ENCODE data around the gene BCL7A. TPM values are rescaled to one million over a fixed set of nuclear protein-coding genes. Genes with fewer than 3 reads are reported as not detected.

BCL7A gene
- total and polyA plus RNA-seq, 7 donors = 3.6 to 14.3 (median 11.3) TPM

GRCh38 chr12:122042910-122043309 lies 21.2 kb downstream of the BCL7A start:
- no peaks in the 10 kb centered on the region for H3K9me3 ChIP-seq
- H3K4me1 ChIP-seq = no peaks in the 10 kb centered on the region
- H3K4me3 ChIP-seq = no peak overlapping the region
- ATAC-seq = no peak
- no peak for TF ChIP-seq CTCF (IDR thresholded peaks at IDR 0.05)
- H3K27me3 ChIP-seq (ENCODE audit: insufficient read depth in 3 of 3, low read length in 2 of 3) = no peaks in the 10 kb centered on the region
- DNase-seq = no peak
- H3K36me3 ChIP-seq (ENCODE audit: insufficient read depth in 1 of 2, low read depth in 1 of 2) = peaks cover 0 to 64% of the 10 kb centered on the region in 2 donors
- H3K27ac ChIP-seq = no peak overlapping the region
- 74 to 78% (median 76%) methylated on average over 11 of the region's 11 CpGs for WGBS, 3 donors
- intact Hi-C loops (cut with DNase I) = no loop called here

- no peak overlapping the region for H3K27ac ChIP-seq
- WGBS, 3 donors = 68 to 86% (median 77%) methylated on average over 15 of the region's 15 CpGs
- H3K4me3 ChIP-seq = no peak overlapping the region
- no peaks in the 10 kb centered on the region for H3K27me3 ChIP-seq (ENCODE audit: insufficient read depth in 3 of 3, low read length in 2 of 3)
- no peak for ATAC-seq
- H3K9me3 ChIP-seq = no peaks in the 10 kb centered on the region
- TF ChIP-seq CTCF (IDR thresholded peaks at IDR 0.05) = no peak
- intact Hi-C loops (cut with DNase I) = no loop called here
- peaks cover 0 to 62% of the 10 kb centered on the region in 2 donors for H3K36me3 ChIP-seq (ENCODE audit: insufficient read depth in 1 of 2, low read depth in 1 of 2)
- H3K4me1 ChIP-seq = no peaks in the 10 kb centered on the region
- DNase-seq = no peak
Measured at GRCh38 chr12:122043476-122043875, 21.8 kb downstream of the BCL7A start.

- TF ChIP-seq CTCF (IDR thresholded peaks at IDR 0.05) = no peak
- intact Hi-C loops (cut with DNase I) = no loop called here
- WGBS, 3 donors = 97 to 98% (median 98%) methylated on average over 7 of the region's 7 CpGs
- no peak for DNase-seq
- Histone ChIP-seq H3K4me3 (no peak overlapping the region), H3K27ac (no peak overlapping the region), H3K27me3 (ENCODE audit: insufficient read depth in 3 of 3, low read length in 2 of 3) (no peaks in the 10 kb centered on the region), H3K9me3 (no peaks in the 10 kb centered on the region), H3K4me1 (no peaks in the 10 kb centered on the region), H3K36me3 (ENCODE audit: insufficient read depth in 1 of 2, low read depth in 1 of 2) (peaks cover 0 to 46% of the 10 kb centered on the region in 2 donors)
- no peak for ATAC-seq
Measured at GRCh38 chr12:122045262-122045661, 23.6 kb downstream of the BCL7A start.

- no peak overlapping the region for H3K27ac ChIP-seq
- H3K4me3 ChIP-seq = no peak overlapping the region
- 95 to 96% (median 96%) methylated on average over 7 of the region's 7 CpGs for WGBS, 3 donors
- H3K4me1 ChIP-seq = peaks cover 7% of the 10 kb centered on the region
- no peak for ATAC-seq
- no peaks in the 10 kb centered on the region for H3K27me3 ChIP-seq (ENCODE audit: insufficient read depth in 3 of 3, low read length in 2 of 3)
- TF ChIP-seq CTCF (IDR thresholded peaks at IDR 0.05) = no peak
- no peaks in the 10 kb centered on the region for H3K9me3 ChIP-seq
- no peak for DNase-seq
- peaks cover 0 to 46% of the 10 kb centered on the region in 2 donors for H3K36me3 ChIP-seq (ENCODE audit: insufficient read depth in 1 of 2, low read depth in 1 of 2)
- intact Hi-C loops (cut with DNase I) = no loop called here
Measured at GRCh38 chr12:122046145-122046544, 24.5 kb downstream of the BCL7A start.

- WGBS, 3 donors = 94 to 95% (median 94%) methylated on average over 8 of the region's 8 CpGs
- peaks cover 0 to 41% of the 10 kb centered on the region in 2 donors for H3K36me3 ChIP-seq (ENCODE audit: insufficient read depth in 1 of 2, low read depth in 1 of 2)
- intact Hi-C loops (cut with DNase I) = no loop called here
Measured at GRCh38 chr12:122048151-122048550, 26.5 kb downstream of the BCL7A start.

More at GRCh38 chr12:122048151-122048550, 26.5 kb downstream of the BCL7A start:
- Histone ChIP-seq H3K27ac (no peak overlapping the region), H3K27me3 (ENCODE audit: insufficient read depth in 3 of 3, low read length in 2 of 3) (no peaks in the 10 kb centered on the region), H3K4me3 (no peak overlapping the region), H3K4me1 (peaks cover 20% of the 10 kb centered on the region), H3K9me3 (no peaks in the 10 kb centered on the region)
- ATAC-seq (no peak), DNase-seq (no peak)
- no peak for TF ChIP-seq CTCF (IDR thresholded peaks at IDR 0.05)
